DOHH2 (cell line): ENCODE data around the gene CDKL4.
"Not testable (repeated sequence)": the region's sequence is repeated elsewhere in the genome, so short reads cannot be mapped to it uniquely, and the experiment has no call there.

ENCODE experiments used
- H3F3A ChIP-seq: fragments of 200-600 bp; sonication (generic), shearing (Covaris generic); 2 replicates; pipeline ENCODE4 v1.6.0; 2016; ENCODE audit warnings: antibody characterized with exemption, mild to moderate bottlenecking; ENCODE audit not compliant: control insufficient read depth, insufficient read depth
- H3K27ac ChIP-seq: fragments of 200-600 bp; sonication (generic); 2 replicates; pipeline ENCODE4 v1.5.1; 2014; ENCODE audit warnings: low read depth, mild to moderate bottlenecking, low read length, moderate library complexity
- H3K27me3 ChIP-seq: fragments of 200-600 bp; sonication (generic); 2 replicates; pipeline ENCODE4 v1.6.1; 2014; ENCODE audit warnings: mild to moderate bottlenecking, low read length, mixed read lengths; ENCODE audit not compliant: control insufficient read depth
- H3K36me3 ChIP-seq: fragments of 200-600 bp; sonication (generic); 2 replicates; pipeline ENCODE4 v1.6.1; 2014; ENCODE audit warnings: mild to moderate bottlenecking, low read length, moderate library complexity, mixed read lengths; ENCODE audit not compliant: control insufficient read depth
- H3K4me1 ChIP-seq: fragments of 200-600 bp; sonication (generic); 2 replicates; pipeline ENCODE4 v1.6.1; 2014; ENCODE audit warnings: mild to moderate bottlenecking, low read length, mixed read lengths; ENCODE audit not compliant: control insufficient read depth
- H3K4me2 ChIP-seq: fragments of 200-600 bp; sonication (generic); 2 replicates; pipeline ENCODE4 v1.6.0; 2014; ENCODE audit warnings: mild to moderate bottlenecking, low read length, moderate library complexity
- H3K4me3 ChIP-seq: fragments of 200-600 bp; sonication (generic); 2 replicates; pipeline ENCODE4 v1.5.1; 2014; ENCODE audit warnings: mild to moderate bottlenecking, low read length, mixed read lengths
- H3K79me2 ChIP-seq: fragments of 200-600 bp; sonication (generic); 2 replicates; pipeline ENCODE4 v1.6.1; 2014; ENCODE audit warnings: mild to moderate bottlenecking, low read length, mixed read lengths; ENCODE audit not compliant: control insufficient read depth
- H3K9me2 ChIP-seq: fragments of 200-600 bp; sonication (generic); replicated peaks from 2 replicates; pipeline ENCODE4 v1.6.1; 2014; ENCODE audit warnings: mild to moderate bottlenecking, low read length, mixed read lengths; ENCODE audit not compliant: control insufficient read depth
- H3K9me3 ChIP-seq: fragments of 200-600 bp; sonication (generic); 2 replicates; pipeline ENCODE4 v1.6.1; 2014; ENCODE audit warnings: antibody characterized with exemption, low read length, mixed read lengths; ENCODE audit not compliant: control insufficient read depth, insufficient read depth
- H4K20me1 ChIP-seq: fragments of 200-600 bp; sonication (generic); 2 replicates; pipeline ENCODE4 v1.6.0; 2014; ENCODE audit warnings: low read depth, mild to moderate bottlenecking, antibody characterized with exemption, low read length, moderate library complexity; ENCODE audit not compliant: control insufficient read depth, insufficient read depth
- EZH2phosphoT487 ChIP-seq: fragments of 200-600 bp; sonication (generic); IDR thresholded peaks from 2 replicates; pipeline ENCODE4 v1.6.1; 2017; ENCODE audit warnings: borderline replicate concordance, mild to moderate bottlenecking, antibody characterized with exemption, low read length, moderate library complexity, mixed read lengths
- TF ChIP-seq, protein P1 (sequence below): fragments of 200-600 bp; sonication (generic); IDR thresholded peaks from one replicate; pipeline ENCODE4 v1.5.1; 2014; ENCODE audit warnings: antibody characterized with exemption, mild to moderate bottlenecking, low read depth, low read length; ENCODE audit not compliant: poor library complexity, severe bottlenecking

Gene CDKL4

DNA sequence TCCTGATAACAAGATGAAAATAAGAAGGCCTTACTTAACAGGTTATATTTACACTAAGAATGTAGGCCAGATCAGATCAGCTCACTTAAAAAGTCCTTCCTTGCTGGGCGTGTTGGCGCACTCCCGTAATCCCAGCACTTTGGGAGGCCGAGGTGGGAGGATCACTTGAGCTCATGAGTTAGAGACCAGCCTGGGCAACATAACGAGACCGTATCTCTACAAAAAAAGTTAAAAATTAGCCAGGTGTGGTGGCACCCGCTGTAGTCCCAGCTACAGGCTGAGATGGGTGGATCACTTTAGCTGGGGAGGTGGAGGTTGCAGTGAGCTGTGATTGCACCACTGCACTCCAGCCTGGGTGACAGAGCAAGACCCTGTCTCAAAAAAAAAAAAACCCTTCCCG lies 69.7 kb downstream of the CDKL4 start:
- TF ChIP-seq, protein P1, sequence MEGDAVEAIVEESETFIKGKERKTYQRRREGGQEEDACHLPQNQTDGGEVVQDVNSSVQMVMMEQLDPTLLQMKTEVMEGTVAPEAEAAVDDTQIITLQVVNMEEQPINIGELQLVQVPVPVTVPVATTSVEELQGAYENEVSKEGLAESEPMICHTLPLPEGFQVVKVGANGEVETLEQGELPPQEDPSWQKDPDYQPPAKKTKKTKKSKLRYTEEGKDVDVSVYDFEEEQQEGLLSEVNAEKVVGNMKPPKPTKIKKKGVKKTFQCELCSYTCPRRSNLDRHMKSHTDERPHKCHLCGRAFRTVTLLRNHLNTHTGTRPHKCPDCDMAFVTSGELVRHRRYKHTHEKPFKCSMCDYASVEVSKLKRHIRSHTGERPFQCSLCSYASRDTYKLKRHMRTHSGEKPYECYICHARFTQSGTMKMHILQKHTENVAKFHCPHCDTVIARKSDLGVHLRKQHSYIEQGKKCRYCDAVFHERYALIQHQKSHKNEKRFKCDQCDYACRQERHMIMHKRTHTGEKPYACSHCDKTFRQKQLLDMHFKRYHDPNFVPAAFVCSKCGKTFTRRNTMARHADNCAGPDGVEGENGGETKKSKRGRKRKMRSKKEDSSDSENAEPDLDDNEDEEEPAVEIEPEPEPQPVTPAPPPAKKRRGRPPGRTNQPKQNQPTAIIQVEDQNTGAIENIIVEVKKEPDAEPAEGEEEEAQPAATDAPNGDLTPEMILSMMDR: no peak
- TF ChIP-seq EZH2phosphoT487: no peak
- Histone ChIP-seq H3K9me2 (no peaks in the 10 kb centered on the region), H3K4me2 (no peak overlapping the region), H3K27me3 (no peaks in the 10 kb centered on the region), H3K9me3 (no peaks in the 10 kb centered on the region), H3F3A (no peaks in the 10 kb centered on the region), H4K20me1 (no peaks in the 10 kb centered on the region), H3K36me3 (no peaks in the 10 kb centered on the region), H3K27ac (no peak overlapping the region), H3K4me3 (no peak overlapping the region), H3K4me1 (peaks cover 7% of the 10 kb centered on the region), H3K79me2 (no peaks in the 10 kb centered on the region)

DNA sequence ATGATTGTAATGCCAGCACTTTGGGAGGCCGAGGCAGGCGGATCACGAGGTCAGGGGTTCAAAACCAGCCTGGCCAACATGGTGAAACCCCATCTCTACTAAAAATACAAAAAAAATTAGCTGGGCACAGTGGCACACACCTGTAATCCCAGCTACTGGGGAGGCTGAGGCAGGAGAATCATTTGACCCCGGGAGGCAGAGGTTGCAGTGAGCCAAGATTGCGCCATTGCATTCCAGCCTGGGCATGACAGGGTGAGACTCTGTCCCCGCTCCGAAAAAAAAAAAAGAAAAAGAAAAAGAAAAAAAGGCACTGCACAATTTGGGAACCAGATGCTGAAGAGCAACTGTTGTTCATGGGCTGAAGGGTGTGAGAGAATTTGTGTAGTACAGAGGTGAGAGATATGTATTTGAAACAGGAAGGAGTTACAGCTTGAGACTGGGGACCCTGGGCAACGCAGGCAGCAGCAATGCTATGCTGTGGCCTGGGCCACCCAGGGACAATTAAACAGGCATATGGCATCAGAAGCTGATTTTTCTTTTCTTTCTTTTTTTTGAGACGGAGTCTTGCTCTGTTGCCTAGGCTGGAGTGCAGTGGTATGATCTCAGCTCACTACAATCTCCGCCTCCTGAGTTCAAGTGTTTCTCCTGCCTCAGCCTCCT lies 71.6 kb downstream of the CDKL4 start:
- H3K36me3 ChIP-seq, H3K9me2 ChIP-seq, H3K79me2 ChIP-seq, H3K4me2 ChIP-seq, H4K20me1 ChIP-seq, H3K4me3 ChIP-seq, H3K9me3 ChIP-seq, H3K4me1 ChIP-seq, H3F3A ChIP-seq, H3K27me3 ChIP-seq, H3K27ac ChIP-seq: not testable (repeated sequence)

DNA sequence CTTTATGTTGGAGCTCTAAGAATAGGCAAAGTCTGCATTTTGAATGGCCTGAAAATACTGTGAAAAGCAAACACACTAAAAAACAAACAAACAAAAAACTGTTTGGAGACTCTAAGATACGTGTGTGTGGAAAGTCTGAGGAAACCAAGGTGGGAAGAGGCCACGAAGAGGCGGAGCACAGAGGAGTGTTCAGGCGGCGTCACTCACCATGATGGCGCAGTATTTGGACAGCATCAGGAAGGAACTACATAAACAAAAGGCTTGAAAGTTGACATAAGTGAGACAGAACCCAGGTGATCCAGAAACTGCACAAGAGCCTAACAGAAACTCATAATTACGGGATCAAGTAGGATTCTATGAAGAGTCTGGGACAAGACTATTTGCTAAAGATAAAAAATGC lies 72.1 kb downstream of the CDKL4 start:
- no peak overlapping the region for H3K4me3 ChIP-seq
- TF ChIP-seq, protein P1: no peak
- TF ChIP-seq EZH2phosphoT487: no peak
- H3K9me2 ChIP-seq: no peaks in the 10 kb centered on the region
- H3K4me2 ChIP-seq: no peak overlapping the region
- no peaks in the 10 kb centered on the region for H4K20me1 ChIP-seq
- no peaks in the 10 kb centered on the region for H3F3A ChIP-seq
- no peaks in the 10 kb centered on the region for H3K36me3 ChIP-seq
- H3K27me3 ChIP-seq: no peaks in the 10 kb centered on the region
- H3K4me1 ChIP-seq: peaks cover 7% of the 10 kb centered on the region
- H3K79me2 ChIP-seq: no peaks in the 10 kb centered on the region
- no peak overlapping the region for H3K27ac ChIP-seq
- no peaks in the 10 kb centered on the region for H3K9me3 ChIP-seq

DNA sequence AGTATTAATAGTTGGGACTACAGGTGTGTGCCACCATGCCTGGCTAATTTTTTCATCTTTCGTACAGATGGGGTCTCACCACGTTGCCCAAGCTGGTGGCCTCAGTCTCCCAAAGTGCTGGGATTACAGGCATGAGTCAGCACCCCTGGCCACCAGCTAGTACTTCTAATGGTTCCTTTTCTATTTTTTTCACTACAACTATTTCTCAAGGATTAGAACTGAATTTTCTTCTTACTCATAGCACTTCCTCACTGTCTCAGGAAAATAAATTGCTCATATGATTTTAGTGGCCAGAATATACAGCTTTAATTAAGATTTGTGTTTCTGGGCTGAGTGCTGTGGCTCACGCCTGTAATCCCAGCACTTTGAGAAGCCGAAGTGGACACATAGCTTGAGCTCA lies 79.7 kb downstream of the CDKL4 start:
- Histone ChIP-seq H3K9me3 (no peaks in the 10 kb centered on the region), H3K9me2 (no peaks in the 10 kb centered on the region), H3K4me2 (no peak overlapping the region), H3K27me3 (no peaks in the 10 kb centered on the region), H3F3A (no peaks in the 10 kb centered on the region), H3K36me3 (no peaks in the 10 kb centered on the region), H3K27ac (no peak overlapping the region), H4K20me1 (no peaks in the 10 kb centered on the region), H3K79me2 (no peaks in the 10 kb centered on the region), H3K4me1 (no peaks in the 10 kb centered on the region), H3K4me3 (no peak overlapping the region)
- TF ChIP-seq EZH2phosphoT487: no peak
